H9 (cell line): ENCODE results near the gene SLC2A5. TPM values are rescaled to one million over a fixed set of nuclear protein-coding genes. Genes with fewer than 3 reads are reported as not detected.

ENCODE experiments used
- DNase-seq: peaks from one replicate; pipeline ENCODE4 v3.0.0-alpha.2; 2017
- H2AFZ ChIP-seq: one replicate; pipeline ENCODE4 v1.6.1; 2013; ENCODE audit warnings: mild to moderate bottlenecking, low read length, control low read depth, moderate library complexity
- H2AK5ac ChIP-seq: 2 replicates; pipeline ENCODE4 v1.6.1; 2013; ENCODE audit warnings: low read length, control low read depth, mixed read lengths; ENCODE audit not compliant: insufficient read length
- H2BK120ac ChIP-seq: one replicate; pipeline ENCODE4 v1.6.1; 2013; ENCODE audit warnings: low read depth, mild to moderate bottlenecking, low read length, control low read depth, inconsistent platforms; ENCODE audit not compliant: poor library complexity, severe bottlenecking
- H2BK12ac ChIP-seq: 2 replicates; pipeline ENCODE4 v1.6.1; 2013; ENCODE audit warnings: low read length, control low read depth, mixed read lengths, low read depth; ENCODE audit not compliant: insufficient read length
- H2BK15ac ChIP-seq: 2 replicates; pipeline ENCODE4 v1.6.1; 2013; ENCODE audit warnings: low read depth, low read length, control low read depth
- H2BK20ac ChIP-seq: one replicate; pipeline ENCODE4 v1.6.1; 2013; ENCODE audit warnings: low read depth, mild to moderate bottlenecking, low read length, control low read depth, inconsistent platforms; ENCODE audit not compliant: poor library complexity, severe bottlenecking
- H2BK5ac ChIP-seq: 2 replicates; pipeline ENCODE4 v1.6.1; 2013; ENCODE audit warnings: low read length, control low read depth, mixed read lengths; ENCODE audit not compliant: insufficient read length
- H3K14ac ChIP-seq: 2 replicates; pipeline ENCODE4 v1.6.1; 2013; ENCODE audit warnings: low read length, control low read depth; ENCODE audit not compliant: insufficient read depth
- H3K18ac ChIP-seq: 2 replicates; pipeline ENCODE4 v1.6.1; 2013; ENCODE audit warnings: low read depth, mild to moderate bottlenecking, mixed read lengths, low read length, control low read depth; ENCODE audit not compliant: insufficient read length
- H3K23ac ChIP-seq: 2 replicates; pipeline ENCODE4 v1.6.1; 2013; ENCODE audit warnings: low read length, control low read depth, mixed read lengths, low read depth; ENCODE audit not compliant: insufficient read length
- H3K23me2 ChIP-seq: 2 replicates; pipeline ENCODE4 v1.6.1; 2013; ENCODE audit warnings: low read depth, mild to moderate bottlenecking, mixed read lengths, low read length, control low read depth; ENCODE audit not compliant: insufficient read length, poor library complexity, severe bottlenecking
- H3K27ac ChIP-seq: 2 replicates; pipeline ENCODE4 v1.5.1; 2013; ENCODE audit warnings: low read length, control low read depth, mixed read lengths, low read depth; ENCODE audit not compliant: insufficient read length
- H3K27me3 ChIP-seq: 2 replicates; pipeline ENCODE4 v1.6.1; 2013; ENCODE audit warnings: low read length, control low read depth, inconsistent platforms; ENCODE audit not compliant: insufficient read depth
- H3K4ac ChIP-seq: 2 replicates; pipeline ENCODE4 v1.6.1; 2013; ENCODE audit warnings: low read depth, mild to moderate bottlenecking, control low read depth, inconsistent platforms, low read length, moderate library complexity
- H3K4me1 ChIP-seq: 2 replicates; pipeline ENCODE4 v1.6.1; 2013; ENCODE audit warnings: low read length, control low read depth, inconsistent platforms; ENCODE audit not compliant: insufficient read depth
- H3K4me2 ChIP-seq: 2 replicates; pipeline ENCODE4 v1.6.1; 2013; ENCODE audit warnings: low read length, control low read depth, mixed read lengths; ENCODE audit not compliant: insufficient read length, insufficient read depth
- H3K56ac ChIP-seq: 2 replicates; pipeline ENCODE4 v1.6.1; 2013; ENCODE audit warnings: low read depth, mild to moderate bottlenecking, mixed read lengths, low read length, control low read depth; ENCODE audit not compliant: insufficient read length
- H3K79me1 ChIP-seq: 2 replicates; pipeline ENCODE4 v1.6.1; 2013; ENCODE audit warnings: low read depth, mild to moderate bottlenecking, moderate library complexity, low read length, control low read depth, inconsistent platforms; ENCODE audit not compliant: insufficient read depth, poor library complexity, severe bottlenecking
- H3K79me2 ChIP-seq: 2 replicates; pipeline ENCODE4 v1.6.1; 2013; ENCODE audit warnings: low read length, control low read depth, inconsistent platforms; ENCODE audit not compliant: insufficient read depth
- H3K9ac ChIP-seq: 2 replicates; pipeline ENCODE4 v1.6.1; 2013; ENCODE audit warnings: low read length, control low read depth, mixed read lengths; ENCODE audit not compliant: insufficient read length; ENCODE audit errors: extremely low read depth
- H3K9me3 ChIP-seq: one replicate; pipeline ENCODE4 v1.6.1; 2013; ENCODE audit warnings: low read depth, low read length, inconsistent platforms; ENCODE audit not compliant: control insufficient read depth
- H3T11ph ChIP-seq: one replicate; pipeline ENCODE4 v1.6.1; 2013; ENCODE audit warnings: mild to moderate bottlenecking, low read length, control low read depth, inconsistent platforms
- H4K20me1 ChIP-seq: one replicate; pipeline ENCODE4 v1.6.1; 2013; ENCODE audit not compliant: control insufficient read depth, insufficient read length, insufficient read depth
- H4K5ac ChIP-seq: 2 replicates; pipeline ENCODE4 v1.6.1; 2013; ENCODE audit warnings: low read depth, mild to moderate bottlenecking, mixed read lengths, low read length, control low read depth; ENCODE audit not compliant: insufficient read length
- H4K8ac ChIP-seq: replicated peaks from 2 replicates; pipeline ENCODE4 v1.6.1; 2013; ENCODE audit warnings: low read length, control low read depth, mixed read lengths, low read depth; ENCODE audit not compliant: insufficient read length
- H4K91ac ChIP-seq: 2 replicates; pipeline ENCODE4 v1.6.1; 2013; ENCODE audit warnings: low read depth, mild to moderate bottlenecking, moderate library complexity, mixed read lengths, low read length, control low read depth; ENCODE audit not compliant: insufficient read length
- H3K27ac Mint-ChIP-seq, 3 experiments: 2 replicates in 2 of 3; 3 replicates in 1 of 3; pipeline ENCODE4 v1.8.0; 2020 to 2021; ENCODE audit warnings: mixed read lengths in 3 of 3, mild to moderate bottlenecking in 1 of 3, moderate library complexity in 1 of 3
- H3K27me3 Mint-ChIP-seq: 2 replicates; pipeline ENCODE4 v1.8.0; 2021; ENCODE audit warnings: low read depth, mild to moderate bottlenecking, moderate library complexity, mixed read lengths
- H3K36me3 Mint-ChIP-seq, 3 experiments: 2 replicates in 2 of 3; 3 replicates in 1 of 3; pipeline ENCODE4 v1.8.0; 2020 to 2021; ENCODE audit warnings: low read depth in 3 of 3, mixed read lengths in 3 of 3; ENCODE audit not compliant: insufficient read depth in 1 of 3
- H3K4me1 Mint-ChIP-seq, 2 experiments: 2 replicates each; pipeline ENCODE4 v1.8.0; 2020; ENCODE audit warnings: mixed read lengths in 2 of 2
- H3K4me3 Mint-ChIP-seq, 2 experiments: 2 replicates in 1 of 2; 3 replicates in 1 of 2; pipeline ENCODE4 v1.8.0; 2020 to 2021; ENCODE audit warnings: mild to moderate bottlenecking in 2 of 2, mixed read lengths in 2 of 2, moderate library complexity in 1 of 2
- H3K9me3 Mint-ChIP-seq, 2 experiments: 2 replicates in 1 of 2; 3 replicates in 1 of 2; pipeline ENCODE4 v1.8.0; 2020; ENCODE audit warnings: mild to moderate bottlenecking in 2 of 2, mixed read lengths in 2 of 2, moderate library complexity in 1 of 2
- WGBS: extraction: QIAGEN DNeasy Blood & Tissue Kit; methylation state at CpG from one replicate; pipeline ENCODE4 v1.1.7; 2013; ENCODE audit warnings: missing lambda C conversion rate, low lambda C conversion rate, mixed read lengths; ENCODE audit not compliant: insufficient read length; ENCODE audit errors: extremely low coverage; 5-methylcytosine and 5-hydroxymethylcytosine counted together
- total RNA-seq: library from RNA; stranded (reverse); gene quantifications from 2 replicates; pipeline ENCODE4 v1.2.1, GENCODE V29; 2021
- TF ChIP-seq, protein P1 (sequence below): fragments of 200-600 bp; sonication (generic); conservative IDR thresholded peaks from 3 replicates; pipeline ENCODE4 v1.8.0; 2021; ENCODE audit warnings: antibody characterized with exemption, mild to moderate bottlenecking

Gene SLC2A5
- total RNA-seq, 1 experiment from 2014 or later: not detected

DNA sequence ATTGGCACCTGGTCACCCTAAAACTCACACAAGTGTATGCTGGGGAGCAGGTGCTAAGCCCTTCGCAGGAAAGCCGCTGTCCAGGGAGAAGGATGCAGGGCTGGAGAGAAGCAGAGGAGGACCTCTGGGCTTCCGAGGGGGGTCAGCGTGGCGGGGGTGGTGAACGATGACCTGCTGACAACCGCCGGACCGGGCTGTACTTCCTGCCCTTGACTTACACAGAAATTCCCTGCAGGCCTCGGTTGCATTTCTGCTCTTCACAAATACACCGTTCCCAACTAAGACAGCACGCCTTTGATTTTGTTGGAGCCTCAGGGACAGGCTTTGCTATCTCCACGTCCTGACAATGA lies 80.8 kb downstream of the SLC2A5 start:
- H4K91ac ChIP-seq: no peak overlapping the region
- H4K5ac ChIP-seq: no peak overlapping the region
- Mint-ChIP-seq H3K4me1 (peaks cover 0 to 4% of the 10 kb centered on the region in 2 experiments; a peak in 2 of 4 replicates), H3K36me3 (peaks cover 4 to 8% (median 4%) of the 10 kb centered on the region in 3 experiments; a peak in 4 of 7 replicates), H3K4me3 (no peak overlapping the region), H3K27ac (no peak overlapping the region), H3K9me3 (peaks cover 7% of the 10 kb centered on the region in 2 experiments), H3K27me3 (peaks cover 3% of the 10 kb centered on the region; the same call in 1 of the 2 replicates)
- H3K56ac ChIP-seq: no peak overlapping the region
- H2BK120ac ChIP-seq: no peak overlapping the region
- H3K27ac ChIP-seq: no peak overlapping the region
- H2AFZ ChIP-seq: no peak overlapping the region
- H3K18ac ChIP-seq: no peak overlapping the region
- WGBS: no CpG with 5 or more reads among the region's 13 CpGs
- no peak overlapping the region for H2AK5ac ChIP-seq
- H3K23me2 ChIP-seq: no peaks in the 10 kb centered on the region
- no peaks in the 10 kb centered on the region for H4K20me1 ChIP-seq
- no peak for DNase-seq
- no peaks in the 10 kb centered on the region for H3K4me1 ChIP-seq
- H3K9ac ChIP-seq: no peak overlapping the region
- H3K4ac ChIP-seq: no peak overlapping the region
- no peak overlapping the region for H3K4me2 ChIP-seq
- no peak overlapping the region for H3K14ac ChIP-seq
- H2BK20ac ChIP-seq: no peak overlapping the region
- H3K23ac ChIP-seq: no peak overlapping the region
- no peak overlapping the region for H2BK15ac ChIP-seq
- no peak overlapping the region for H2BK12ac ChIP-seq
- H3K79me2 ChIP-seq: no peaks in the 10 kb centered on the region
- no peaks in the 10 kb centered on the region for H3K27me3 ChIP-seq
- no peak overlapping the region for H3T11ph ChIP-seq
- no peak overlapping the region for H2BK5ac ChIP-seq
- no peak overlapping the region for H4K8ac ChIP-seq
- H3K9me3 ChIP-seq: no peaks in the 10 kb centered on the region
- TF ChIP-seq, protein P1, sequence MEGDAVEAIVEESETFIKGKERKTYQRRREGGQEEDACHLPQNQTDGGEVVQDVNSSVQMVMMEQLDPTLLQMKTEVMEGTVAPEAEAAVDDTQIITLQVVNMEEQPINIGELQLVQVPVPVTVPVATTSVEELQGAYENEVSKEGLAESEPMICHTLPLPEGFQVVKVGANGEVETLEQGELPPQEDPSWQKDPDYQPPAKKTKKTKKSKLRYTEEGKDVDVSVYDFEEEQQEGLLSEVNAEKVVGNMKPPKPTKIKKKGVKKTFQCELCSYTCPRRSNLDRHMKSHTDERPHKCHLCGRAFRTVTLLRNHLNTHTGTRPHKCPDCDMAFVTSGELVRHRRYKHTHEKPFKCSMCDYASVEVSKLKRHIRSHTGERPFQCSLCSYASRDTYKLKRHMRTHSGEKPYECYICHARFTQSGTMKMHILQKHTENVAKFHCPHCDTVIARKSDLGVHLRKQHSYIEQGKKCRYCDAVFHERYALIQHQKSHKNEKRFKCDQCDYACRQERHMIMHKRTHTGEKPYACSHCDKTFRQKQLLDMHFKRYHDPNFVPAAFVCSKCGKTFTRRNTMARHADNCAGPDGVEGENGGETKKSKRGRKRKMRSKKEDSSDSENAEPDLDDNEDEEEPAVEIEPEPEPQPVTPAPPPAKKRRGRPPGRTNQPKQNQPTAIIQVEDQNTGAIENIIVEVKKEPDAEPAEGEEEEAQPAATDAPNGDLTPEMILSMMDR: no peak
- H3K79me1 ChIP-seq: no peaks in the 10 kb centered on the region
